ENCODE measurements around the gene MAST4. TPM values are rescaled to one million over a fixed set of nuclear protein-coding genes. Genes with fewer than 3 reads are reported as not detected.

Gene MAST4
- total and polyA plus RNA-seq, 2 of the 8 experiments (the other 6 are each of a cell fraction or from before 2014, with no cell fraction given) = 1.5 to 2.6 TPM

DNA sequence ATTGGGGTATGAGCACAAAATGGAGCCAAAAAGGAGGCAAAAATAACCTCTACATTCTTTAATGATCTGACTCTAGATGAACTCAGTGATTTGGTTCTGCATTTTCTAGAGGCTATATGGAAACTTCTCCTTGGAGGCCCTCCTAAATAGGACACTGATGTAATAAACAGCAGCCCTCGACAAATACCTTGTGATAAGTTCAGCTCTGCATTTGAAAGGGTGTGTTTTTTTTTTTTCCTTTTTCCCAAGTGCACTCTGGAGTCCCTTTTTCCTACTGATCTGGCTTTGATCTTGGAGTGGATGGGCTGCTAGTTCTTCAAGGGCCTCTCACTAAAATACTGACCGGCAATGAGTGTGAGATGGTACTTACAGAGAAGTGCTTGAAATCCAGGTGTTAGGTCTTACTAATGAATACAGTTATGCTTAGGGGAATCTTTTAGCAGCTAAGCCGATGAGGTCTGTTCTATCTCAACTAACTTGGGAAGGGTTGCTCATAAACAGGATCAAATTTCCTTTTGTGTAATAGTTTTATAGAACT lies 161.7 kb downstream of the MAST4 start (continued):
- TF ChIP-seq RFX5 (IDR thresholded peaks at IDR 0.05; ENCODE audit: borderline replicate concordance, low read depth, low read length) = no peak

Measured in H1 (cell line).